Hepatocyte (in vitro differentiated cells): ENCODE results near the gene TNPO3. TPM values are rescaled to one million over a fixed set of nuclear protein-coding genes. Genes with fewer than 3 reads are reported as not detected.

Source experiments
- DNase-seq: peaks from one replicate; pipeline ENCODE4 v3.0.0-alpha.2; 2016; ENCODE audit warnings: low spot score
- H2AFZ ChIP-seq: fragments of 200-600 bp; sonication (generic); 2 replicates; pipeline ENCODE4 v1.6.0; 2016; ENCODE audit warnings: antibody characterized with exemption, mild to moderate bottlenecking
- H3K27ac ChIP-seq: fragments of 200-600 bp; sonication (generic); 2 replicates; pipeline ENCODE4 v1.5.1; 2016; ENCODE audit warnings: mild to moderate bottlenecking
- H3K27me3 ChIP-seq: fragments of 200-600 bp; sonication (generic); 2 replicates; pipeline ENCODE4 v1.6.1; 2016
- H3K36me3 ChIP-seq: fragments of 200-600 bp; sonication (generic); replicated peaks from 2 replicates; pipeline ENCODE4 v1.5.1; 2016; ENCODE audit warnings: low read depth; ENCODE audit not compliant: insufficient read depth
- H3K4me1 ChIP-seq: fragments of 200-600 bp; sonication (generic); 2 replicates; pipeline ENCODE4 v1.5.1; 2016; ENCODE audit warnings: mild to moderate bottlenecking, moderate library complexity; ENCODE audit not compliant: insufficient read depth
- H3K4me2 ChIP-seq: fragments of 200-600 bp; sonication (generic); 2 replicates; pipeline ENCODE4 v1.6.0; 2016
- H3K4me3 ChIP-seq: fragments of 200-600 bp; sonication (generic); 2 replicates; pipeline ENCODE4 v1.5.1; 2016; ENCODE audit warnings: mild to moderate bottlenecking
- H3K79me2 ChIP-seq: fragments of 200-600 bp; sonication (generic); 2 replicates; pipeline ENCODE4 v1.6.0; 2017; ENCODE audit warnings: mild to moderate bottlenecking
- H3K9me2 ChIP-seq: fragments of 200-600 bp; sonication (generic); replicated peaks from 2 replicates; pipeline ENCODE4 v1.6.0; 2017; ENCODE audit warnings: mild to moderate bottlenecking; ENCODE audit not compliant: insufficient read depth
- H3K9me3 ChIP-seq: fragments of 200-600 bp; sonication (generic); 2 replicates; pipeline ENCODE4 v1.5.1; 2016; ENCODE audit warnings: low read depth, mild to moderate bottlenecking
- H4K20me1 ChIP-seq: fragments of 200-600 bp; sonication (generic); 2 replicates; pipeline ENCODE4 v1.6.0; 2016; ENCODE audit warnings: mild to moderate bottlenecking; ENCODE audit not compliant: insufficient read depth, poor library complexity, severe bottlenecking
- CTCF ChIP-seq: fragments of 200-600 bp; sonication (generic); IDR thresholded peaks from 2 replicates; pipeline ENCODE4 v1.5.1; 2016; ENCODE audit warnings: antibody characterized with exemption, mild to moderate bottlenecking; ENCODE audit not compliant: poor library complexity
- EZH2 ChIP-seq: fragments of 200-600 bp; sonication (generic); IDR thresholded peaks from 2 replicates; pipeline ENCODE4 v1.6.1; 2016; ENCODE audit warnings: antibody characterized with exemption, mild to moderate bottlenecking, borderline replicate concordance
- EZH2phosphoT487 ChIP-seq: fragments of 200-600 bp; sonication (generic); IDR thresholded peaks from one replicate; pipeline ENCODE4 v1.6.1; 2018; ENCODE audit warnings: antibody characterized with exemption, mild to moderate bottlenecking, low read depth, moderate library complexity; ENCODE audit not compliant: unreplicated experiment, severe bottlenecking
- WGBS: methylation state at CpG from one replicate; pipeline ENCODE4 v1.1.6; 2016; ENCODE audit warnings: low lambda C conversion rate; ENCODE audit errors: missing lambda C conversion rate; 5-methylcytosine and 5-hydroxymethylcytosine counted together
- polyA plus RNA-seq: library from polyadenylated mRNA; unstranded; fragments of >200 nt; fragmentation: Nextera tagmentation; extraction: Ambion mirVana; gene quantifications from 2 replicates; pipeline ENCODE4 v1.2.1, GENCODE V29; 2016
- total RNA-seq: library from RNA; depleted of rRNA; stranded (reverse); fragments of >200 nt; gene quantifications from 2 replicates; pipeline ENCODE4 v1.2.3, GENCODE V29; 2014

TNPO3 gene
- total and polyA plus RNA-seq, 2 experiments from 2014 or later, result 19.9 to 35.4 TPM

GRCh38 chr7:128988372-128988771 is 66.5 kb downstream of the TNPO3 start:
- Histone ChIP-seq H3K4me2 (no peak overlapping the region), H3K4me3 (no peak overlapping the region), H3K79me2 (no peaks in the 10 kb centered on the region), H3K36me3 (no peaks in the 10 kb centered on the region), H3K4me1 (no peaks in the 10 kb centered on the region), H3K27me3 (no peaks in the 10 kb centered on the region), H2AFZ (no peak overlapping the region), H4K20me1 (no peaks in the 10 kb centered on the region), H3K9me2 (no peaks in the 10 kb centered on the region), H3K27ac (no peak overlapping the region), H3K9me3 (no peaks in the 10 kb centered on the region)
- TF ChIP-seq EZH2phosphoT487 (no peak), CTCF (no peak), EZH2 (no peak)
- no peak for DNase-seq

DNA sequence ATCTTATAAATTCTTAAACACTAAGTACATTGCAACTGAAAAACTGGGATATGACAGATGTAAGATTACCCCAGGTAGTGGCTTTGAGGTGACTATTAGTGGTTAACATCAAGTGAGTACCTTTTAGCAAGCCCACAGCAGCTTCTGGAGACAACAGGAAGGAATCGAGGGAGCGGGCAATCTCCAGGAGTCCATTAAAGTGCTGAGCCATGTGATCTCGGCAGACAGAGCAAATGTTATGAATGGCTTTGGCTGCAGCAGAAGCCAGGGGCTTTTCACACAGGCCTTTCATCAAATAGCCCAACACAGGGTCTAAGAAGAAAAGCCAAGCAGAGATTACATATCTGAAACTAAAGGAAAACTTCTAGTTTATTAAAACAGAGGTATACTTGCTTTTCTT is 68.3 kb downstream of the TNPO3 start:
- Histone ChIP-seq H3K9me3 (no peaks in the 10 kb centered on the region), H3K27ac (no peak overlapping the region), H3K36me3 (no peaks in the 10 kb centered on the region), H3K4me2 (no peak overlapping the region), H3K79me2 (no peaks in the 10 kb centered on the region), H3K27me3 (no peaks in the 10 kb centered on the region), H3K9me2 (no peaks in the 10 kb centered on the region), H2AFZ (no peak overlapping the region), H3K4me3 (no peak overlapping the region), H4K20me1 (no peaks in the 10 kb centered on the region), H3K4me1 (no peaks in the 10 kb centered on the region)
- 67% methylated on average over 3 of the region's 3 CpGs for WGBS
- DNase-seq, result no peak
- no peak for TF ChIP-seq EZH2
- TF ChIP-seq CTCF, result no peak
- no peak for TF ChIP-seq EZH2phosphoT487

GRCh38 chr7:128985660-128986059 is 69.3 kb downstream of the TNPO3 start:
- no peaks in the 10 kb centered on the region for H3K36me3 ChIP-seq
- H3K4me3 ChIP-seq, result no peak overlapping the region
- H3K4me1 ChIP-seq, result no peaks in the 10 kb centered on the region
- H4K20me1 ChIP-seq, result no peaks in the 10 kb centered on the region
- no peaks in the 10 kb centered on the region for H3K9me2 ChIP-seq
- DNase-seq, result no peak
- no peak overlapping the region for H3K27ac ChIP-seq
- no peak overlapping the region for H2AFZ ChIP-seq
- H3K9me3 ChIP-seq, result no peaks in the 10 kb centered on the region
- H3K27me3 ChIP-seq, result no peaks in the 10 kb centered on the region
- H3K4me2 ChIP-seq, result no peak overlapping the region
- H3K79me2 ChIP-seq, result no peaks in the 10 kb centered on the region
- no peak for TF ChIP-seq CTCF
- TF ChIP-seq EZH2, result no peak
- no peak for TF ChIP-seq EZH2phosphoT487

GRCh38 chr7:128982105-128982504 is 72.8 kb downstream of the TNPO3 start:
- no peak for DNase-seq
- Histone ChIP-seq H2AFZ (no peak overlapping the region), H3K36me3 (no peaks in the 10 kb centered on the region), H3K4me1 (no peaks in the 10 kb centered on the region), H3K9me2 (no peaks in the 10 kb centered on the region), H3K4me3 (no peak overlapping the region), H3K27me3 (no peaks in the 10 kb centered on the region), H3K9me3 (no peaks in the 10 kb centered on the region), H3K4me2 (no peak overlapping the region), H4K20me1 (no peaks in the 10 kb centered on the region), H3K79me2 (no peaks in the 10 kb centered on the region), H3K27ac (no peak overlapping the region)
- 95% methylated on average over 2 of the region's 2 CpGs for WGBS
- TF ChIP-seq CTCF (no peak), EZH2phosphoT487 (no peak), EZH2 (no peak)
